HEK293 (cell line): ENCODE results near the gene CILP.

Source experiments
- CTCF ChIA-PET: fragments of 350-600 bp; formaldehyde crosslinking; extraction: SDS; loops from one replicate; lab custom pipeline; 2021; ENCODE audit warnings: antibody characterized with exemption; lab: Yijun Ruan, JAX
- POLR2A ChIA-PET: fragments of 300-600 bp; formaldehyde crosslinking; extraction: SDS; loops from one replicate; lab custom pipeline; 2020; ENCODE audit warnings: antibody characterized with exemption, inconsistent platforms; lab: Yijun Ruan, JAX
- H3K27ac ChIP-seq: fragments of 200-500 bp; sonication (Bioruptor generic); 2 replicates; pipeline ENCODE4 v1.5.1; 2014; ENCODE audit warnings: low read depth, low read length, control low read depth, inconsistent platforms; ENCODE audit errors: extremely low read depth
- H3K36me3 ChIP-seq, 2 experiments: fragments of 200-500 bp in 1 of 2; sonication (Bioruptor generic) in 1 of 2; 1 replicate in 1 of 2; 2 replicates in 1 of 2; pipeline ENCODE4 v1.5.1; 2014 to 2017; ENCODE audit warnings: inconsistent platforms in 2 of 2, low read length in 2 of 2; ENCODE audit not compliant: control insufficient read depth in 2 of 2, insufficient read depth in 1 of 2
- H3K4me1 ChIP-seq: fragments of 200-500 bp; sonication (Bioruptor generic); 2 replicates; pipeline ENCODE4 v1.5.1; 2014; ENCODE audit warnings: mild to moderate bottlenecking, low read length, inconsistent platforms; ENCODE audit not compliant: control insufficient read depth, insufficient read depth
- H3K4me3 ChIP-seq: 2 replicates; pipeline ENCODE4 v1.5.1; 2011; ENCODE audit warnings: low read depth, mild to moderate bottlenecking, control low read depth, low read length, moderate library complexity
- H3K9me3 ChIP-seq: fragments of 200-500 bp; sonication (Bioruptor generic); 2 replicates; pipeline ENCODE4 v1.5.1; 2014; ENCODE audit warnings: low read depth, low read length, inconsistent platforms; ENCODE audit not compliant: control insufficient read depth, insufficient read depth
- KLF16 ChIP-seq: fragments of 450-650 bp; formaldehyde crosslinking; IDR thresholded peaks from 2 replicates; pipeline ENCODE4 v1.5.1; 2017; ENCODE audit warnings: missing biosample characterization, missing genetic modification characterization
- PRDM4 ChIP-seq: fragments of 450-650 bp; formaldehyde crosslinking; IDR thresholded peaks from 2 replicates; pipeline ENCODE4 v1.5.1; 2017; ENCODE audit warnings: missing biosample characterization, missing genetic modification characterization
- RBAK ChIP-seq: fragments of 450-650 bp; formaldehyde crosslinking; IDR thresholded peaks from 2 replicates; pipeline ENCODE4 v1.5.1; 2016; ENCODE audit warnings: missing biosample characterization, missing genetic modification characterization
- YY2 ChIP-seq: fragments of 450-650 bp; formaldehyde crosslinking; IDR thresholded peaks from 2 replicates; pipeline ENCODE4 v1.5.1; 2016; ENCODE audit warnings: missing biosample characterization, missing genetic modification characterization
- ZBTB11 ChIP-seq: fragments of 450-650 bp; formaldehyde crosslinking; conservative IDR thresholded peaks from 2 replicates; pipeline ENCODE4 v1.5.1; 2016; ENCODE audit warnings: low read depth, missing biosample characterization, missing genetic modification characterization
- ZBTB49 ChIP-seq: fragments of 450-650 bp; formaldehyde crosslinking; IDR thresholded peaks from 2 replicates; pipeline ENCODE4 v1.5.1; 2016; ENCODE audit warnings: missing biosample characterization, missing genetic modification characterization, low read depth
- ZFP3 ChIP-seq: fragments of 450-650 bp; formaldehyde crosslinking; IDR thresholded peaks from 2 replicates; pipeline ENCODE4 v1.5.1; 2016; ENCODE audit warnings: low read depth, missing biosample characterization, missing genetic modification characterization
- ZFP37 ChIP-seq: fragments of 450-650 bp; formaldehyde crosslinking; IDR thresholded peaks from 2 replicates; pipeline ENCODE4 v1.5.1; 2016; ENCODE audit warnings: missing biosample characterization, missing genetic modification characterization
- ZNF114 ChIP-seq: fragments of 450-650 bp; formaldehyde crosslinking; IDR thresholded peaks from 2 replicates; pipeline ENCODE4 v1.5.0; 2017; ENCODE audit warnings: missing biosample characterization, missing genetic modification characterization
- ZNF248 ChIP-seq: fragments of 450-650 bp; formaldehyde crosslinking; IDR thresholded peaks from 2 replicates; pipeline ENCODE4 v1.5.1; 2017; ENCODE audit warnings: missing biosample characterization, missing genetic modification characterization
- ZNF280C ChIP-seq: fragments of 450-650 bp; formaldehyde crosslinking; IDR thresholded peaks from 2 replicates; pipeline ENCODE4 v1.5.1; 2016; ENCODE audit warnings: missing biosample characterization, missing genetic modification characterization
- ZNF350 ChIP-seq: fragments of 450-650 bp; formaldehyde crosslinking; IDR thresholded peaks from 2 replicates; pipeline ENCODE4 v1.5.0; 2017; ENCODE audit warnings: missing biosample characterization, mild to moderate bottlenecking, missing genetic modification characterization
- ZNF362 ChIP-seq: fragments of 450-650 bp; formaldehyde crosslinking; IDR thresholded peaks from 2 replicates; pipeline ENCODE4 v1.5.1; 2016; ENCODE audit warnings: missing biosample characterization, missing genetic modification characterization
- ZNF394 ChIP-seq: fragments of 450-650 bp; formaldehyde crosslinking; IDR thresholded peaks from 2 replicates; pipeline ENCODE4 v1.5.1; 2016; ENCODE audit warnings: missing biosample characterization, missing genetic modification characterization, mild to moderate bottlenecking, moderate library complexity, borderline replicate concordance
- ZNF558 ChIP-seq: fragments of 450-650 bp; formaldehyde crosslinking; IDR thresholded peaks from 2 replicates; pipeline ENCODE4 v1.5.1; 2016; ENCODE audit warnings: missing biosample characterization, missing genetic modification characterization
- ZNF776 ChIP-seq: fragments of 450-650 bp; formaldehyde crosslinking; IDR thresholded peaks from 2 replicates; pipeline ENCODE4 v1.5.0; 2017; ENCODE audit warnings: missing biosample characterization, missing genetic modification characterization, borderline replicate concordance

The CILP gene

GRCh38 chr15:65214010-65214409 is 2.7 kb upstream of the CILP start:
- TF ChIP-seq ZNF350: no peak
- no peak for TF ChIP-seq ZFP3 (tag by site-specific recombination)
- no peak for TF ChIP-seq ZBTB49 (tag by site-specific recombination)
- no peak for TF ChIP-seq ZNF248
- ChIA-PET CTCF (interaction anchor here (0.5 to 0.8 kb wide), 2 partner anchors 18 to 57 kb away, joined by 3 to 5 read pairs; no protein-coding TSS in a partner anchor), POLR2A (no interaction called here)

GRCh38 chr15:65213241-65213640 is 2.0 kb upstream of the CILP start:
- CTCF ChIA-PET: no interaction called here
- POLR2A ChIA-PET: no interaction called here
- H3K4me3 ChIP-seq: no peak overlapping the region
- H3K27ac ChIP-seq: no peak overlapping the region
- H3K36me3 ChIP-seq: no peaks in the 10 kb centered on the region
- TF ChIP-seq ZNF114 (tag by site-specific recombination) (no peak), ZNF280C (tag by site-specific recombination) (no peak), ZNF362 (tag by site-specific recombination) (no peak), RBAK (tag by site-specific recombination) (no peak), ZNF776 (no peak), KLF16 (tag by site-specific recombination) (no peak), ZNF394 (tag by site-specific recombination) (no peak), ZNF558 (tag by site-specific recombination) (no peak), YY2 (tag by site-specific recombination) (no peak), PRDM4 (tag by site-specific recombination) (no peak), ZFP37 (tag by site-specific recombination) (no peak), ZBTB11 (tag by site-specific recombination) (no peak)
- H3K4me1 ChIP-seq: no peaks in the 10 kb centered on the region
- no peaks in the 10 kb centered on the region for H3K9me3 ChIP-seq

More at GRCh38 chr15:65214010-65214409, 2.7 kb upstream of the CILP start:
- Histone ChIP-seq H3K27ac (no peak overlapping the region), H3K4me3 (no peak overlapping the region), H3K9me3 (no peaks in the 10 kb centered on the region), H3K36me3 (no peaks in the 10 kb centered on the region), H3K4me1 (no peaks in the 10 kb centered on the region)
